ENCODE results near the gene LGI4.
A peak's percentile ranks its signal among the peaks of the same experiment; 100 is the strongest.

DNA sequence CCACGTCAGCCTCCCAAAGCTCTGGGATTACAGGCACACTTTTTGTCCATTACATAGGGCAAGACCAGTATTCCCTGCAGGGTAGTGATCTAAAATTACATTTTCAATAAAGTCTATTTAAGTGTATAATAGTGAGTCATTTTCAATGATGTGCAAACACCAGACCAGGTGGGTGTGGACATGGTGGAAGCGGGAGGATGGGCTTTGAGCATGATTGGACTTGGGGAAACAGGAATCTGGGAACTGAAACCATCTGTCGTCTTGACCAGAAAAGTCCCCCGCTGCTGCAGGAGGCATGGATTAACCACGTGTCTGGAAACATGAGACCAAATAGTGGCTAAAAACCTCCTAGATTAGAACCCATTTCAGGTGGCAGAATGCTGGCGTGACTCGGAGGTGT is 14.4 kb downstream of the LGI4 start:
- TF ChIP-seq CTCF (IDR thresholded peaks at IDR 0.05): no peak
- peak; percentile 36 to 91 for TF ChIP-seq POLR2AphosphoS5 (IDR thresholded peaks at IDR 0.05; ENCODE audit: insufficient read depth in 1 of 2, low read depth in 1 of 2)

Measured in vagina (tissue), 2 donors.